GM10847 (cell line): ENCODE results near the gene FAM149A.

Experiments
- POLR2A ChIP-seq: IDR thresholded peaks from 2 replicates; pipeline ENCODE4 v1.6.1; 2011; ENCODE audit not compliant: insufficient read length; ENCODE audit errors: extremely low read depth

FAM149A gene

GRCh38 chr4:186092296-186092695, 12.2 kb upstream of the FAM149A start:
- no peak for TF ChIP-seq POLR2A

DNA sequence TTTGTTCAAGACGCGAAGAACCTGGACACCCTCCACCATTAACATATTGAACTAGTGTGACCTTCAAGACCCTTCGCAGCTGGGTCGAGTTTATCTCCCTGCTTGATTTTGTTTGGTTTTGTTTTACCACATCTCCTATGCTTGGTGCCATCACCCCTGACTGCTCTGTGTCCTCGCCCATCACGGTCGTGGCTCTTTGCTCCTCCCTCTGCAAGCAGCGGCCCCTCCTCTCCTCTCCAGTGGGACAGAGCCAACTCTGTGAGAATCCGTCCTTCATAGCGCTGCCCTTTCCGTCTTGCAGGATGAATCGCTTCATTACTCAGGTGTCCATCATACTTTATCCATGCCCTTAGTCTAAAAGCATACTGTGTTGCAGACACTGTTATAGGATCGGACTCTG, 9.1 kb upstream of the FAM149A start:
- no peak for TF ChIP-seq POLR2A

GRCh38 chr4:186096681-186097165, 7.8 kb upstream of the FAM149A start:
- no peak for TF ChIP-seq POLR2A

DNA sequence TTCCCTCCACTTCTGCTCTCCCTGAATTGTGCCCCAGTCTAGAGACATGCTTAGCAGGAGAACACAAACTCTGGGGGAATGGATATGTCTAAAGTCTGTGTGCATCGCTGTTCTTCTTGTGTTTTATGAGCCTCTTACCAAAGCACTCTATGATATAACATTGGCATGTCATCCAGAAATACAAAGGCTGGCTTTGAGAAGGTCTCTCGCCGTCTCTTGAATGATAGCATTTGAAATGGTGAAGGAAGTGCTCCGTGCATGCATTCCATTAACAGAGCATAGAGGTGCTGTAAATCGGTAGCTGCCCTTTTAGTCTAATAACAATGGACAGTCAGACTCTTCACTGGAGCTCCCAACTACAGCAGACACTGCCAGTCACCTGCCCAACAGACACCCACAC, 7.1 kb upstream of the FAM149A start:
- TF ChIP-seq POLR2A: no peak

GRCh38 chr4:186102931-186103330, 1.6 kb upstream of the FAM149A start:
- TF ChIP-seq POLR2A: no peak

DNA sequence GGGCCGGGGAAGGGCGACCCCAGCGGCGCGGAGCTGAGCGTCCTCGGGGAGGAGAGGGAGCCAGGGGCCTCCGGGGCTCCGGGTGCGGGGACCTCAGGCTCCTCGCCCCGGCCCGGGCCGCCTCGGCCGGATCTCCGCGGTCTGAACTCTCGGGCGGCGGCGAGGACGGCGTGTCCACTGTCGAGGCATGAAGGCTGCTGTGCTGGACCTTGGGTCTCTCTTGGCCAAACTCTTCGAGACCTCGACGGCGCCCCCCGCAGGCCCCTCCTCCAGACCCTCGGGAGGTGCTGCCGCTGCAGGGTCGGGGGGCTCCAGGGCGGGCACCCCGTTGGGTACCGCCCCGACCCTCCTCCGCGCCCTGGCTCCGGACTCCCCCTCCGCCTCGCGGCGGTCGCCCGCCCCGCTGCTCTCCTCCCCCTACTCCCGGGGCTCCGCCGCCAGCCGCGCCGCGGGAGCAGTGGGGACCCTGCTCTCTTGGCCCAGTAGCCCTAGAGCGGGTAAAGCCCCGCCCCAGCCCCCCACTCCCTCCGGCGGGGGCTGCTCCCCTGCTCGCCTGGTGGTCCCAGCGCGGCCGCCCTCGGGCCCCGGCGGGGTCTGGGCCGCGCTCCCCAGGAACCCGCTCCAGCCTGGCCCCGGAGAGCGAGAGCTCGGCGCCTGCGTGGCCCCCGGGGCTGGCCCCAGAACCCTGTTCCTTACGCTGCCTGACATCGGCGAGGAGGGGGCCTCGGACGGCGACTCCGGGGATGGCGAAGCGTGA, 564 bp downstream of the FAM149A start:
- TF ChIP-seq POLR2A: no peak

DNA sequence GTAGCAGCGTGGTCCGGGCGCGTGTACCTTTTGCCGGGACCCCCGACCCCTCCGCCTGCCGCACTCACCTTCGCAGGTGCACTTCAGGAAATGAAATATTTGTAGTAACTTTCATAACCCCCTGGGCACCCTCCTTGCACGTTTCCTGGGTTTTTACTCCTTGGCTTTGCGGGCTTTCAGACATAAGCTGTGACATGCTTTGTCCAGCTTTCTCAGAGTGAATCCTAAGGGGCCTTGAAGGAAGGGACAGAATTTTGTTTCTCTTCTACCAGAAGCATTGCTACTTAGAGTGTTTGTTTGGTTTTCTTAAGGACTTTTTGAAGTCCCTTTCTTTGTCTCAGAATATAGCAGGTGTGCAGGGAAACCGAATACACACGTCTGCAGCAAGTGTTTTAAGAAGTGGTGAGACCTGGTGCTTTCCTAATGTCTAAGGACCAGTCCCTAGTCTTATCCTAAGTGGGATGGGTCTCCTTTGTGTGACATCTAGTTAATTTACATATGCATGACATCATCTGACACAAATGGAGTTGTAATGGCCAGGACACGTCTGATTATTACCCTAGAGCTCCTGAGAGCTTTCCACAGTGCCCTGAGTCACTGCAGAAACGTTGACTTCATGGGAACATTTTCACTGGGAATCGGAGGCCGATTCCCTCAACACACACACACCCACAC, 1.3 kb downstream of the FAM149A start:
- no peak for TF ChIP-seq POLR2A

- no peak for TF ChIP-seq POLR2A
Observed at GRCh38 chr4:186107947-186108346, 3.4 kb downstream of the FAM149A start.

GRCh38 chr4:186108391-186108790, 3.9 kb downstream of the FAM149A start:
- no peak for TF ChIP-seq POLR2A

DNA sequence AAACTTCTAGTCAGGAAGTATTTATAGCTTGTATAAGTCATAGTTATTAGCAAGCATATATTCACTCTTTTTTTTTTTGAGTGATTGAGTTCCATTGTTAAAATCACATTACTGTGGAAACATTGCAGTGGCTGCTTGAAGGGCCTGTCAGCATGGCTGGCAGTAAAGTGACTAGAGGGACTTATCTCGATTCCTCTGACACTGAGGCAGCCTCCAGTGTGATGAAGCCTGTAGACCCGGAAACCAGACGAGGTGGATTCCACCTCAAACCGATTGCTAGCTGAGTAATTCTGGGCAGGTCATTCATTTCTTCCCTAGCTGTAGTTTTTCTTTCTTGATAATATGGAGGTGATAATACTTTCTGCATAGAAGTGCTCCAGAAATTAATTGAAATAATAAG, 4.7 kb downstream of the FAM149A start:
- TF ChIP-seq POLR2A: no peak

GRCh38 chr4:186116697-186117096, 12.2 kb downstream of the FAM149A start:
- no peak for TF ChIP-seq POLR2A

DNA sequence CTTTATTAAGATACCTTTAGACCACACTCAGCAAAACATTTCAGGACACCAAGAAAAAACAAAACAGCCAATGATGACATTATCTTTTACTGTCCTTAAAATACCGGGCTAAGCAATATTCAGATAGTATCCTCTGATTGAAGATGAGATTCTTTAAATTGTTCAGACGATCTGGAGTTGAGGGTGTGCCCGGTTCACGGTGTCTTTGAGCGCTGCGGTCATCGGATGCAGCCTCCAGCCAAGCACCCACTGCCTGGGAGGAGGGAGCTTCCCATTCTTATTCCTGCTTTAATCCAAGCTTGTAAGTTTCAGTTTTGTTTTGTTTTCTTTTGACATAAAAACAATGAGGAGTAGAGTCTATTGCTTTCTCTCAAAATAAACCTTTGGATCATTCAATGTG, 14.1 kb downstream of the FAM149A start:
- no peak for TF ChIP-seq POLR2A

- TF ChIP-seq POLR2A: no peak
Observed at GRCh38 chr4:186121057-186121456, 16.6 kb downstream of the FAM149A start.

DNA sequence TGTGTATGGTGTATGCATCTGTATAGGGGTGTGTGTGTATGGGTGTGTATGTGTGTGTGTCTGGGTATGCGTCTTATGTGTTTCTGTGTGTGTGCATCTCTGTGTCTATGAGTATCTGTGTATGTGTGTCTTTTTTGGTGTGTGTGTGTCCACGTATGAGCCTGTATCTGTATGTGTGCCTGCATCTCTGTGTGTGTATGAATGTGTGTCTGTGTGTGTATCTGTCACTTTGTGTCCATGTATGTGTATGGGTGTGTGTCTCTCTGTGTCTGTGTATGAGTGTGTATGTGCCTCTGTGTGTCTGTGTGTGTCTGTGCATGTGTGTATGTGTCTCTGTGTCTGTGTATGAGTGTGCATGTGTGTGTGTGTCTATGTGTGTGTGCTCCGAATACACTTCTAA, 24.3 kb downstream of the FAM149A start:
- TF ChIP-seq POLR2A: no peak

- TF ChIP-seq POLR2A: no peak
Observed at GRCh38 chr4:186131935-186132334, 27.4 kb downstream of the FAM149A start.

DNA sequence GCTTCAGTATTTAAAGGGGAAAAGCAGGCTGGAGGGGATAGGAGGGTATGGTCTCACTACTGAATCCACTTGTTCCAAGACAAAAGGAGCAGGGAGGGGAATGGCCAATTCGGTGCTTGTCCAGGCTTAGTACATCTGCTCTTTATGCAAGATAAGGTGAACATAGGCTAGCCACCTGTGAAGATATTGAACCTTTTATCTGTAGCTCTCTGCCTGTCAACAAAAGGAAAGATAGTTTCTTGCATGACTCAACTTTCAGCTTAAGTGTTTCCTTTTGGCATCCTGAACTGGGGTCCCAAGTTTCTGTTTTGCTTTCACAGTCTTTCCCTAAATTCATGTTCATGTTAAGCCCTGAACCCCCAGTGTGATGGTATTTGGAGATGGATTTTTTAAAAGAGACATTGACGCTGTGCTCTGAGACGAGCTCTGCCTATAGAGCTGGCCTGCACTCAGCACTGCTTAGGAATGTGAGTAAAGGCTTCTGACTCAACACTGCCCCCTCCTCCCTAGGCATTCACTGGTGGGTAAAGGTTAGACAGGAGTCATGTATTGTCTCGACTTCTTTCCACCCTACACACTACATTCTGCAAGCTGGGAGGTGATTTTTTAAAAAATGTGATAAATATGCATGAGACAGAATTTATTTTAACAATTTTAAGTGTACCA, 28.2 kb downstream of the FAM149A start:
- TF ChIP-seq POLR2A: no peak
